Endothelial cell of umbilical vein (primary cell): ENCODE data around the gene CSK. TPM values are rescaled to one million over a fixed set of nuclear protein-coding genes. Genes with fewer than 3 reads are reported as not detected.

Experiments
- BruUV-seq: library from RNA; stranded (reverse); fragments of 400-500 nt; replicated peaks from 2 replicates; lab custom pipeline; 2021; lab: Mats Ljungman, UMichigan
- CTCF ChIA-PET: fragments of 300-600, 350-600 bp; sonication (Branson Sonifier 250); formaldehyde crosslinking; loops from one replicate; lab custom pipeline; 2021; ENCODE audit warnings: antibody characterized with exemption, inconsistent platforms; lab: Charles Lee
- POLR2A ChIA-PET: fragments of 300-600, 350-600 bp; sonication (Branson Sonifier 250); formaldehyde crosslinking; loops from one replicate; lab custom pipeline; 2021; ENCODE audit warnings: antibody characterized with exemption, inconsistent platforms; lab: Charles Lee
- DNase-seq: peaks from one replicate; pipeline ENCODE4 v3.0.0-alpha.2; 2011; ENCODE audit warnings: low read depth, low spot score
- FAIRE-seq: peaks from 2 replicates; lab custom pipeline; 2011; peaks lifted over from hg19 to GRCh38; lab: Jason Lieb, UNC
- H2AFZ ChIP-seq: 2 replicates; pipeline ENCODE4 v1.6.0; 2012; ENCODE audit warnings: low read depth, low read length, control low read depth, inconsistent platforms
- H3K27ac ChIP-seq: 2 replicates; pipeline ENCODE4 v1.5.1; 2011; ENCODE audit warnings: low read depth, mild to moderate bottlenecking, control low read depth, low read length, moderate library complexity; ENCODE audit not compliant: insufficient read depth
- H3K27me3 ChIP-seq, 2 experiments: 2 replicates each; pipeline versions ENCODE4 v1.6.0 to v1.6.1; 2011; ENCODE audit warnings: low read length in 2 of 2, mixed read lengths in 1 of 2; ENCODE audit not compliant: control insufficient read depth in 2 of 2, insufficient read depth in 2 of 2
- H3K36me3 ChIP-seq, 2 experiments: 2 replicates in 1 of 2; 3 replicates in 1 of 2; pipeline ENCODE4 v1.5.1; 2011; ENCODE audit warnings: low read length in 2 of 2, mild to moderate bottlenecking in 1 of 2, moderate library complexity in 1 of 2; ENCODE audit not compliant: control insufficient read depth in 2 of 2, insufficient read depth in 2 of 2; ENCODE audit errors: extremely low read depth in 1 of 2
- H3K4me1 ChIP-seq: 3 replicates; pipeline ENCODE4 v1.5.1; 2011; ENCODE audit warnings: mild to moderate bottlenecking, low read length; ENCODE audit not compliant: control insufficient read depth, insufficient read depth; ENCODE audit errors: extremely low read depth
- H3K4me2 ChIP-seq: 2 replicates; pipeline ENCODE4 v1.6.1; 2011; ENCODE audit warnings: low read length, control low read depth, mixed read lengths; ENCODE audit not compliant: insufficient read depth
- H3K4me3 ChIP-seq, 3 experiments: fragments of 200-600 bp in 1 of 3; sonication (generic), shearing (Covaris generic) in 1 of 3; replicated peaks in 1 of 3; 2 replicates each; pipeline ENCODE4 v1.5.1; 2011 to 2016; ENCODE audit warnings: control low read depth in 3 of 3, low read length in 3 of 3, mild to moderate bottlenecking in 2 of 3, inconsistent platforms in 1 of 3, low read depth in 1 of 3, moderate library complexity in 1 of 3; ENCODE audit not compliant: insufficient read depth in 1 of 3
- H3K79me2 ChIP-seq: 2 replicates; pipeline ENCODE4 v1.6.0; 2012; ENCODE audit warnings: low read length, inconsistent platforms; ENCODE audit not compliant: control insufficient read depth, insufficient read depth
- H3K9ac ChIP-seq: replicated peaks from 2 replicates; pipeline ENCODE3; 2011; ENCODE audit warnings: low read length, control low read depth; ENCODE audit not compliant: insufficient read depth; ENCODE audit errors: extremely low read depth
- H3K9me1 ChIP-seq: replicated peaks from 3 replicates; pipeline ENCODE4 v1.6.0; 2011; ENCODE audit warnings: mild to moderate bottlenecking, low read length; ENCODE audit not compliant: control insufficient read depth, insufficient read depth; ENCODE audit errors: extremely low read depth
- H3K9me3 ChIP-seq: replicated peaks from 2 replicates; pipeline ENCODE4 v1.5.1; 2012; ENCODE audit warnings: low read length, inconsistent platforms; ENCODE audit not compliant: control insufficient read depth, insufficient read depth
- H4K20me1 ChIP-seq: replicated peaks from 2 replicates; pipeline ENCODE3; 2011; ENCODE audit warnings: mild to moderate bottlenecking, low read length; ENCODE audit not compliant: control insufficient read depth, insufficient read depth; ENCODE audit errors: extremely low read depth
- FOS ChIP-seq: IDR thresholded peaks from 2 replicates; pipeline ENCODE4 v1.6.1; 2011; ENCODE audit warnings: mild to moderate bottlenecking, low read length, moderate library complexity, borderline replicate concordance; ENCODE audit not compliant: insufficient read depth
- GATA2 ChIP-seq: IDR thresholded peaks from 2 replicates; pipeline ENCODE4 v1.7.0; 2011; ENCODE audit warnings: low read depth, mild to moderate bottlenecking, moderate library complexity, mixed read lengths, low read length; ENCODE audit not compliant: insufficient read length, insufficient read depth
- JUN ChIP-seq: IDR thresholded peaks from 2 replicates; pipeline ENCODE4 v1.6.1; 2011; ENCODE audit warnings: borderline replicate concordance, low read depth; ENCODE audit not compliant: insufficient read length, insufficient read depth
- POLR2A ChIP-seq: IDR thresholded peaks from 2 replicates; pipeline ENCODE4 v1.6.1; 2012; ENCODE audit warnings: low read depth, mild to moderate bottlenecking, control low read depth, low read length
- POLR2AphosphoS5 ChIP-seq: IDR thresholded peaks from 2 replicates; pipeline ENCODE4 v1.6.1; 2012; ENCODE audit warnings: low read depth, mild to moderate bottlenecking, control low read depth, low read length, moderate library complexity; ENCODE audit not compliant: insufficient read depth
- dilution Hi-C: fragments of 300-500 bp; cut with MboI; formaldehyde crosslinking; loops from one replicate; pipeline ENCODE4 v1.15.0; 2019; ENCODE audit warnings: low sequenced_read_pairs; ENCODE audit not compliant: extremely low pct_ligation_motif_present
- intact Hi-C: fragments of 100-400 bp; cut with micrococcal nuclease; formaldehyde crosslinking; loops from one replicate; pipeline ENCODE4 v1.10.0; 2022
- polyA plus RNA-seq, 4 experiments: library from polyadenylated mRNA; depleted of rRNA in 3 of 4; stranded (reverse) in 3 of 4; unstranded in 1 of 4; fragments of >200 nt; gene quantifications; 2 replicates each; pipeline versions ENCODE4 v1.2.1 to v1.2.3, GENCODE V29; 2011 to 2012; ENCODE audit warnings: missing spikeins in 1 of 4
- total RNA-seq: library from RNA; stranded (reverse); gene quantifications from 2 replicates; pipeline ENCODE4 v1.2.3, GENCODE V29; 2021
- TF ChIP-seq, protein P1 (sequence below), 2 donors: IDR thresholded peaks; 1 replicate in 1 of 2; 2 replicates in 1 of 2; pipeline ENCODE4 v1.5.1; 2011; ENCODE audit warnings: low read length in 2 of 2, mild to moderate bottlenecking in 2 of 2, moderate library complexity in 2 of 2, control low read depth in 1 of 2, inconsistent platforms in 1 of 2, low read depth in 1 of 2; ENCODE audit not compliant: insufficient read depth in 1 of 2; ENCODE audit errors: extremely low read depth in 1 of 2
- TF ChIP-seq, protein P2 (sequence below): IDR thresholded peaks from 2 replicates; pipeline ENCODE4 v1.6.1; 2011; ENCODE audit not compliant: insufficient read depth, insufficient read length

Gene CSK
- total and polyA plus RNA-seq, 2 donors (not counting 3 experiments of a cell fraction or from before 2014, with no cell fraction given), result 41.2 to 104 TPM

DNA sequence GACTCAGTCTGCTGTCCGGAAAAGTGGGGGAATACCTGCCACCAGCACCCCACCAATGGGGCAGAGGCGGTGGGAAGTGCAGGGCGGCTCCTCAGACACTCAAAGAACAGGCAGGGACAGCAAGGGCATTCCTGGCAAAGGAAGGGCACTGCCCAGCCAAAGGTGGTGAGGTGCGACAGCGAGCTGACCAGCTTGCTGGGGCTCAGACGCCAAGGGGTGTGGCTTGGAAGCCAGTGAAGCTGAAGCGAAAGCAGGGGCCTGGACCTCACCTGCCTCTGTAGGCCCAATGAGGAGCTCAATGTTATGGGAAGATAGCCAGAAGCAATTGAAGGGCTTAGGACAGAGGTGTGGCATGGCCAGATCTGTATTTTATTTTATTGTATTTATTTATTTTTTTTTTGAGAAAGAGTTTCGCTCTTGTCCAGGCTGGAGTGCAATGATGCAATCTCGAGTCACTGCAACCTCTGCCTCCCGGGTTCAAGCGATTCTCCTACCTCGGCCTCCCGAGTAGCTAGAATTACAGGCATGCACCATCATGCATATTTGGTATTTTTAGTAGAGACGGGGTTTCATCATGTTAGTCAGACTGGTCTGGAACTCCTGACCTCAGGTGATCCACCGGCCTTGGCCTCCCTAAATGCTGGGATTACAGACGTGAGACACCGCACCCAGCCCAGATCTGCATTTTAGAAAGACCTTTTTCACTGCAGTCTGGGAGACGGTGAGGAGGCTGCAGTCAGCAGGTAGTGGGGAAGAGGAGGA, 26.4 kb downstream of the CSK start:
- no peaks in the 10 kb centered on the region for H4K20me1 ChIP-seq
- no peak for TF ChIP-seq POLR2AphosphoS5
- no peak for TF ChIP-seq JUN
- TF ChIP-seq, protein P1, sequence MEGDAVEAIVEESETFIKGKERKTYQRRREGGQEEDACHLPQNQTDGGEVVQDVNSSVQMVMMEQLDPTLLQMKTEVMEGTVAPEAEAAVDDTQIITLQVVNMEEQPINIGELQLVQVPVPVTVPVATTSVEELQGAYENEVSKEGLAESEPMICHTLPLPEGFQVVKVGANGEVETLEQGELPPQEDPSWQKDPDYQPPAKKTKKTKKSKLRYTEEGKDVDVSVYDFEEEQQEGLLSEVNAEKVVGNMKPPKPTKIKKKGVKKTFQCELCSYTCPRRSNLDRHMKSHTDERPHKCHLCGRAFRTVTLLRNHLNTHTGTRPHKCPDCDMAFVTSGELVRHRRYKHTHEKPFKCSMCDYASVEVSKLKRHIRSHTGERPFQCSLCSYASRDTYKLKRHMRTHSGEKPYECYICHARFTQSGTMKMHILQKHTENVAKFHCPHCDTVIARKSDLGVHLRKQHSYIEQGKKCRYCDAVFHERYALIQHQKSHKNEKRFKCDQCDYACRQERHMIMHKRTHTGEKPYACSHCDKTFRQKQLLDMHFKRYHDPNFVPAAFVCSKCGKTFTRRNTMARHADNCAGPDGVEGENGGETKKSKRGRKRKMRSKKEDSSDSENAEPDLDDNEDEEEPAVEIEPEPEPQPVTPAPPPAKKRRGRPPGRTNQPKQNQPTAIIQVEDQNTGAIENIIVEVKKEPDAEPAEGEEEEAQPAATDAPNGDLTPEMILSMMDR (IDR thresholded peaks at IDR 0.05; ENCODE audit: extremely low read depth in 1 of 2, insufficient read depth in 1 of 2, low read depth in 1 of 2, low read length in 2 of 2), result no peak
- no peak for TF ChIP-seq POLR2A
- no peak for TF ChIP-seq GATA2
- TF ChIP-seq, protein P2, sequence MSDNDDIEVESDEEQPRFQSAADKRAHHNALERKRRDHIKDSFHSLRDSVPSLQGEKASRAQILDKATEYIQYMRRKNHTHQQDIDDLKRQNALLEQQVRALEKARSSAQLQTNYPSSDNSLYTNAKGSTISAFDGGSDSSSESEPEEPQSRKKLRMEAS, result no peak
- TF ChIP-seq FOS, result no peak
- BruUV-seq, result no TSS peak
- no peaks in the 10 kb centered on the region for H3K9me1 ChIP-seq
- CTCF ChIA-PET, result interaction anchor here (1.2 to 2.1 kb wide), 5 partner anchors 9 to 176 kb away, joined by 3 to 7 read pairs (median 5); no protein-coding TSS in a partner anchor
- POLR2A ChIA-PET, result no interaction called here
- DNase-seq (no peak), FAIRE-seq (no peak)
- H3K4me1 ChIP-seq, result no peaks in the 10 kb centered on the region
- no peaks in the 10 kb centered on the region for H3K9me3 ChIP-seq
- dilution Hi-C loops, result no loop called here
- H3K4me3 ChIP-seq, result no peak overlapping the region
- H3K4me2 ChIP-seq, result no peak overlapping the region
- H2AFZ ChIP-seq, result no peak overlapping the region
- no peak overlapping the region for H3K9ac ChIP-seq
- H3K27me3 ChIP-seq, result no peaks in the 10 kb centered on the region
- H3K36me3 ChIP-seq, result peaks cover 0 to 3% of the 10 kb centered on the region in 2 experiments
- H3K27ac ChIP-seq, result no peak overlapping the region
- intact Hi-C loops, result no loop called here
- H3K79me2 ChIP-seq, result no peaks in the 10 kb centered on the region
